Trophoblast cell (in vitro differentiated cells and primary cell): ENCODE results near the gene THADA.

Source experiments
- DNase-seq, 2 donors: peaks; one replicate each; pipeline ENCODE4 v3.0.0-alpha.2; 2016
- H2AFZ ChIP-seq: 2 replicates; pipeline ENCODE4 v1.6.1; 2013; ENCODE audit warnings: low read length, moderate library complexity, mild to moderate bottlenecking; ENCODE audit not compliant: insufficient read depth, poor library complexity
- H2AK5ac ChIP-seq: 2 replicates; pipeline ENCODE4 v1.6.1; 2013; ENCODE audit warnings: mild to moderate bottlenecking, low read length
- H2BK120ac ChIP-seq: 2 replicates; pipeline ENCODE4 v1.6.1; 2013; ENCODE audit warnings: low read length, mild to moderate bottlenecking, moderate library complexity; ENCODE audit not compliant: insufficient read depth, poor library complexity
- H2BK12ac ChIP-seq: 2 replicates; pipeline ENCODE4 v1.6.1; 2013; ENCODE audit warnings: mild to moderate bottlenecking, low read length, moderate library complexity
- H2BK5ac ChIP-seq: 2 replicates; pipeline ENCODE4 v1.6.1; 2013; ENCODE audit warnings: low read length, low read depth, moderate library complexity, mild to moderate bottlenecking; ENCODE audit not compliant: poor library complexity
- H3K14ac ChIP-seq: 2 replicates; pipeline ENCODE4 v1.6.1; 2013; ENCODE audit warnings: mild to moderate bottlenecking, low read length
- H3K18ac ChIP-seq: 2 replicates; pipeline ENCODE4 v1.6.1; 2013; ENCODE audit warnings: mild to moderate bottlenecking, low read length
- H3K23ac ChIP-seq: 2 replicates; pipeline ENCODE4 v1.6.1; 2013; ENCODE audit warnings: low read length
- H3K27ac ChIP-seq: 2 replicates; pipeline ENCODE4 v1.5.1; 2013; ENCODE audit warnings: low read depth, mild to moderate bottlenecking, inconsistent platforms, low read length, moderate library complexity
- H3K27me3 ChIP-seq: 2 replicates; pipeline ENCODE4 v1.6.1; 2013; ENCODE audit warnings: inconsistent platforms, mild to moderate bottlenecking, low read length, moderate library complexity; ENCODE audit not compliant: insufficient read depth
- H3K36me3 ChIP-seq, 2 experiments: 1 replicate in 1 of 2; 2 replicates in 1 of 2; pipeline ENCODE4 v1.6.1; 2013; ENCODE audit warnings: low read length in 2 of 2, mild to moderate bottlenecking in 2 of 2, moderate library complexity in 1 of 2; ENCODE audit not compliant: insufficient read depth in 2 of 2, control insufficient read depth in 1 of 2
- H3K4ac ChIP-seq: 2 replicates; pipeline ENCODE4 v1.6.1; 2013; ENCODE audit warnings: low read depth, mild to moderate bottlenecking, low read length, moderate library complexity
- H3K4me1 ChIP-seq, 2 experiments: 1 replicate in 1 of 2; 2 replicates in 1 of 2; pipeline ENCODE4 v1.6.1; 2013; ENCODE audit warnings: low read length in 2 of 2, mild to moderate bottlenecking in 2 of 2, moderate library complexity in 1 of 2; ENCODE audit not compliant: insufficient read depth in 2 of 2, control insufficient read depth in 1 of 2
- H3K4me2 ChIP-seq: 2 replicates; pipeline ENCODE4 v1.6.1; 2013; ENCODE audit warnings: inconsistent platforms, mild to moderate bottlenecking, low read length, moderate library complexity
- H3K4me3 ChIP-seq: 2 replicates; pipeline ENCODE4 v1.5.1; 2013; ENCODE audit warnings: mild to moderate bottlenecking, low read depth, low read length, inconsistent platforms
- H3K79me1 ChIP-seq: one replicate; pipeline ENCODE4 v1.6.1; 2013; ENCODE audit warnings: low read length
- H3K79me2 ChIP-seq: 2 replicates; pipeline ENCODE4 v1.6.1; 2013; ENCODE audit warnings: low read length, mild to moderate bottlenecking; ENCODE audit not compliant: control insufficient read depth, insufficient read depth, poor library complexity
- H3K9ac ChIP-seq: 2 replicates; pipeline ENCODE4 v1.6.1; 2013; ENCODE audit warnings: mild to moderate bottlenecking, low read length
- H3K9me3 ChIP-seq: 2 replicates; pipeline ENCODE4 v1.6.1; 2013; ENCODE audit warnings: low read depth, mild to moderate bottlenecking, control low read depth, inconsistent platforms, low read length; ENCODE audit not compliant: insufficient read depth
- H4K12ac ChIP-seq: 2 replicates; pipeline ENCODE4 v1.6.1; 2013; ENCODE audit warnings: low read depth, mild to moderate bottlenecking, low read length, moderate library complexity
- H4K8ac ChIP-seq: 2 replicates; pipeline ENCODE4 v1.6.1; 2013; ENCODE audit warnings: low read depth, mild to moderate bottlenecking, low read length, moderate library complexity
- H4K91ac ChIP-seq: one replicate; pipeline ENCODE4 v1.6.1; 2013; ENCODE audit warnings: low read depth, mild to moderate bottlenecking, low read length, moderate library complexity
- WGBS: extraction: QIAGEN DNeasy Blood & Tissue Kit; methylation state at CpG from one replicate; pipeline ENCODE4 v1.1.7; 2013; ENCODE audit warnings: missing lambda C conversion rate; ENCODE audit not compliant: insufficient read length, insufficient coverage; ENCODE audit errors: extremely low coverage; 5-methylcytosine and 5-hydroxymethylcytosine counted together

THADA gene

GRCh38 chr2:43265001-43265400, 330.8 kb downstream of the THADA start:
- no peak overlapping the region for H4K12ac ChIP-seq
- H2AK5ac ChIP-seq, result no peak overlapping the region
- no peak overlapping the region for H3K27ac ChIP-seq
- no CpG with 5 or more reads among the region's 5 CpGs for WGBS
- H3K9me3 ChIP-seq, result no peaks in the 10 kb centered on the region
- H2AFZ ChIP-seq, result no peak overlapping the region
- no peak overlapping the region for H2BK120ac ChIP-seq
- H4K8ac ChIP-seq, result no peak overlapping the region
- peaks cover 22% of the 10 kb centered on the region for H3K79me1 ChIP-seq
- no peak overlapping the region for H2BK5ac ChIP-seq
- no peaks in the 10 kb centered on the region for H3K27me3 ChIP-seq
- no peak overlapping the region for H3K4me3 ChIP-seq
- H4K91ac ChIP-seq, result peak overlapping the region; percentile 5
- H3K18ac ChIP-seq, result no peak overlapping the region
- H3K4me2 ChIP-seq, result no peak overlapping the region
- H3K79me2 ChIP-seq, result no peaks in the 10 kb centered on the region
- H2BK12ac ChIP-seq, result no peak overlapping the region
- no peak overlapping the region for H3K23ac ChIP-seq
- peak in 1 of 2 donors; percentile 29 for DNase-seq
- no peak overlapping the region for H3K14ac ChIP-seq
- H3K9ac ChIP-seq, result no peak overlapping the region
- H3K4me1 ChIP-seq, result peaks cover 21 to 30% of the 10 kb centered on the region in 2 experiments
- no peak overlapping the region for H3K4ac ChIP-seq
- H3K36me3 ChIP-seq, result no peaks in the 10 kb centered on the region

GRCh38 chr2:43262951-43263350, 332.9 kb downstream of the THADA start:
- Histone ChIP-seq H3K23ac (no peak overlapping the region), H3K4me1 (peaks cover 12 to 14% of the 10 kb centered on the region in 2 experiments), H3K9ac (no peak overlapping the region), H3K14ac (peak overlapping the region; percentile 36), H2AFZ (no peak overlapping the region), H3K79me2 (no peaks in the 10 kb centered on the region), H3K9me3 (no peaks in the 10 kb centered on the region), H3K4me3 (no peak overlapping the region), H4K91ac (peak overlapping the region; percentile 67), H3K18ac (no peak overlapping the region), H2BK120ac (peak overlapping the region; percentile 48), H4K12ac (no peak overlapping the region), H2AK5ac (peak overlapping the region; percentile 88), H3K4me2 (no peak overlapping the region), H3K27ac (no peak overlapping the region), H2BK5ac (peak overlapping the region; percentile 47), H3K36me3 (no peaks in the 10 kb centered on the region), H3K27me3 (no peaks in the 10 kb centered on the region), H3K79me1 (peaks cover 17% of the 10 kb centered on the region), H4K8ac (peak overlapping the region; percentile 14), H3K4ac (no peak overlapping the region), H2BK12ac (peak overlapping the region; percentile 58)
- no peak for DNase-seq
- WGBS, result no CpG with 5 or more reads among the region's 6 CpGs

- Histone ChIP-seq H4K8ac (no peak overlapping the region), H4K12ac (no peak overlapping the region), H3K4me3 (no peak overlapping the region), H3K4me2 (no peak overlapping the region), H4K91ac (no peak overlapping the region), H2AFZ (no peak overlapping the region), H2BK12ac (no peak overlapping the region), H3K4me1 (peaks cover 14 to 15% of the 10 kb centered on the region in 2 experiments), H3K9me3 (no peaks in the 10 kb centered on the region), H3K18ac (no peak overlapping the region), H3K23ac (no peak overlapping the region), H3K4ac (no peak overlapping the region), H2AK5ac (no peak overlapping the region), H3K9ac (no peak overlapping the region), H3K79me2 (no peaks in the 10 kb centered on the region), H3K27ac (peak overlapping the region; percentile 1), H3K79me1 (peaks cover 18% of the 10 kb centered on the region), H3K36me3 (no peaks in the 10 kb centered on the region), H2BK120ac (no peak overlapping the region), H2BK5ac (no peak overlapping the region), H3K14ac (no peak overlapping the region), H3K27me3 (no peaks in the 10 kb centered on the region)
- no peak for DNase-seq
- WGBS, result no CpG with 5 or more reads among the region's 1 CpG
Observed at GRCh38 chr2:43262239-43262638, 333.6 kb downstream of the THADA start.

- H2AFZ ChIP-seq, result no peak overlapping the region
- H3K18ac ChIP-seq, result no peak overlapping the region
- H3K27me3 ChIP-seq, result no peaks in the 10 kb centered on the region
- H4K91ac ChIP-seq, result peak overlapping the region; percentile 73
- H2BK5ac ChIP-seq, result no peak overlapping the region
- no CpG with 5 or more reads among the region's 1 CpG for WGBS
- no peak overlapping the region for H3K4ac ChIP-seq
- no peak overlapping the region for H3K4me3 ChIP-seq
- H4K12ac ChIP-seq, result no peak overlapping the region
- no peaks in the 10 kb centered on the region for H3K79me2 ChIP-seq
- H4K8ac ChIP-seq, result no peak overlapping the region
- H3K79me1 ChIP-seq, result peaks cover 25% of the 10 kb centered on the region
- no peak overlapping the region for H3K9ac ChIP-seq
- no peak overlapping the region for H3K14ac ChIP-seq
- peak overlapping the region; percentile 33 for H2BK12ac ChIP-seq
- peak overlapping the region; percentile 84 for H2AK5ac ChIP-seq
- no peaks in the 10 kb centered on the region for H3K9me3 ChIP-seq
- H3K4me1 ChIP-seq, result peaks cover 8 to 12% of the 10 kb centered on the region in 2 experiments
- H3K27ac ChIP-seq, result no peak overlapping the region
- no peaks in the 10 kb centered on the region for H3K36me3 ChIP-seq
- DNase-seq, result no peak
- H3K23ac ChIP-seq, result no peak overlapping the region
- no peak overlapping the region for H2BK120ac ChIP-seq
- no peak overlapping the region for H3K4me2 ChIP-seq
Observed at GRCh38 chr2:43259512-43259911, 336.3 kb downstream of the THADA start.
